NCI-H128 (cell line): Measurements from ENCODE around the gene PPFIBP2.

Experiments
- DNase-seq: peaks from one replicate; lab custom pipeline; 2025; ENCODE audit not compliant: unreplicated experiment; lab: John Stamatoyannopoulos, UW

Gene PPFIBP2

DNA sequence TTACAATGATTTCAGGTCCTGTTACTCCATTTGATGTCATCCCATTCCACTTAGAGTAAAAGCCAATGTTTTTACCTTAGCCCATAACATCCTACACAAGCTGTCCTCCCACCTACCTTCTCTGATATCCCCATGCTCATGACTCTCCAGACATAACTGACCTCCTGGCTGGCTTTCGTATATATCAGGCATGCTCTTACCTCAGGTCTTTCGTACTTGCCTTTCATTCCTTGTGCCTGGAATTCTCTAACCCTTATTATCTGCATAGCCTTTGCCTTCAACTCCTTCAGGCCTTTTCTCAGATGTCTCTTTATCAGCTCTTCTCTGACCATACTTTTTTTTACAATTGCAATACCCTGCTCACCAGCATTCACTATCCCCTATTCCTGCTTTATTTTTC, 169.8 kb downstream of the PPFIBP2 start:
- no peak for DNase-seq

DNA sequence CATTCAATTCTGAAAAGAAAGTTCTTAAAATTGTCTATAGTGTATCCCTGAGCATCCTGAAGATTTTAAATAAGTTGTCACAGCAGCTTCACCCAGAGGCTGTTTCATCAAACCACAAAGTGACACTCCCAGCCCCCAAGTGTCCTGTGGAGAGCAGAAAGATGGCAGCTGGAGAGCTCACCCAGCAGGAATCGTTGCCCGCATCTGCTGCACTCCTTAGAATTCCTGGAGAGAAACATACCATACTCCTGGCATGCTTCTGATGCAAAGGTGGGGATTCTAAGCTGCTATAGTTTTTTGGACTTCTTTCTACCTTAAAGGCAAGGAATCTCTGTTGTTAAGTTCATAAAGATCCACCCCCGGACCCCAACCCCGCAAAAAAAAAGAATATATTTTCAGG, 173.0 kb downstream of the PPFIBP2 start:
- no peak for DNase-seq

DNA sequence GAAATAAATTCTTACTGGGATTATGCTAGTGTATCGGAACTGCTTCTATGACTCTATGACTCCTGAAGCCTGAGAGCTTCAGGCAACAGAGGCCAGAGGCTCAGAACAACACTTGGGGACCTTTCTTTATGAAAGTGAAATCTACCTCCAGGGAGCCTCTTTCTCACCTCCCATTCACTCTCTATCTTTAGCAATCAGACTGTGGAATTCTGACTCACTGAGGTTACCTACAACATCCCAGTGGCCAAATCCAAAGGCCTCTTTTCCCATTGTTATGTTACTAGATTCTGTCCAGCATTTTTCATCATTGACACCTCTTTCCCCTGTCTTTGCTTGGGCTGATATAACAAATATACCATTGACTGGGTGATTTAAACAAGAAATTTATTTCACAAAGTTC, 173.6 kb downstream of the PPFIBP2 start:
- no peak for DNase-seq

DNA sequence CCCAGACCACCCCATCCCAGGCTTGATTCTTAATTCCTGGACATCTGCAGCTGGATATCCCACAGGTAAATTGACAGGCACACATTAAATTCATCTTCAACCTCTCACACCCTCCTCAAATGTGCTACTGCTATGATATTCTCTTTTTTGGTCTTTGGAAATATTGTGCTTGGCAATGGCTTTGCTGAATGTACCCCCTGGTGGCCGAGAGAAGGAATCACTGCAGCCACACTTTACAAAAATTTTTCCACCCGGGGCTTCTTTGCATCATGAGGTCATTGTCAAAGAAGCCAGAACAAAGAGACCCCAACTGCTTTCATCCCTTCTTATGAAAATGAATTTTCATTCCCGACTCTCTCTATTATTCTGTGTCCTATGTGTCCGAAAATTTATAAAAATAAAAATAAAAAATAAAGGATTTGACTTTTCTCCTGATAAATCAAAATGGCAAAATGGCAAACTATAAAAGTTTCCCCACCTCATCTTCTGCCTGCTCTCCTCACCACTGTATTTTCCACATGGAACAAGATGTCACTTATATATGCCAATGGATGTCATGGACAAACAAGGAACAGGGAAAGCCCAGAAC, 174.5 kb downstream of the PPFIBP2 start:
- DNase-seq = no peak

DNA sequence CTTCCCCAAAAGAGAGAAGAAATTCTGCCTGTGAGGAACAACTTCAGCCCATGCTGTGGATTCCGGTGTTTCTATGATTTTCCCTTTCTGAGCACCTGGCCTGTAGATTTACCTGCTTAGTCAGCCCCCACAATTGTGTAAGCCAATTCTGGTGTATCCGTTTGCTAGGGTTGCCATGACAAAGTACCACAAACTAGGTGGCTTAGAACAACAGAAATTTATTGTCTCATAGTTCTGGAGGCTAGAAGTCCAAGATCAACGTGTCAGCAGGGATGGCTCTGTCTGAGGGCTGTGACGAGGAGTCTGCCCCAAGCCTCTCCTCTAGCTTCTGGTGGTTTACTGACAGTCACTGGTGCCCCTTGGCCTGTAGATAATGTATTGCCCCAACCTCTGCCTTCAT, 175.4 kb downstream of the PPFIBP2 start:
- DNase-seq = no peak

DNA sequence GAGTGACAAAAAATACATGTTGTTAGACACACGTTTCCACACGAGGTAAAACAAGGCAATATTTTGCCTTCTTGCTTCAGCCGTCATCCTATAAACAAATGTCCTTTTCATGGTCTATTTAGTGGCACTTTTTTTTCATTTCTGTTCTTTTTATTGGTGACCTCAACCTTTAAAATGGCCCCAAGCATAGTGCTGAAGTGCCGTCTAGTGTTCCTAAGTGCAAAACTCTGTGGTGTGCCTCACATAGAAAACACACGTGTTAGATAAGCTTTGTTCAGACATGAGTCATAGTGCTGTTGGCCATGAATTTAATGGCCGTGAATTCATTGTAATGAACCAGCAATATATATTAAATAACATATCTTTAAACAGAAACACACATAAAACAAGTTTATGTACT, 176.8 kb downstream of the PPFIBP2 start:
- DNase-seq = no peak

DNA sequence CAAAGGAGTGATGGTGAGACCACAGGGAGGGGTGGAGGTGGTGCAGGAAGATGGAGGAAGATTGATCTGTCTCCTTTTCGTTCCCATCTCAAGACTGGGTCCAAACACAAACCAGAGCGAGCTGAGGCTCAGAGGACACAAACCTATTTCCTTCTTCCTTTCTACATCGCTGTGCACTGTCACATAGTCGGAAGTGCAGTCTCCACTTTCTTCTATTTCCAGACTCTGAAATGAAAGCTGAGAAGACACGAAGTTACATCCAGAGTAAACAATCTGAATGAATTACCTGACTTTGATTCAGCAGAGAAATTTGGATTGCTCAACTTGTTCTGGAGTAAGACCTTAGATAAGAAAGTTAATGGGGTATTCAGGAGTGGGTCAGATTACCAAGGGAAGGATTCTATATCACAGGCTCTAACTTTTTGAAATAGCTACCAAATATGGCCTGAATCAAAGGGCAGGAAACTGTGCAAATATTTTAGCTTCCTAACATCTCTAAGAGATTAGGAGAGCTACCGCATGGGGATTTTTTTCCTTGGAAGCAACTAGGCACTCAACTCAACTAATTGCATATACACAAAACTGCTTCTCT, 178.1 kb downstream of the PPFIBP2 start:
- no peak for DNase-seq

DNA sequence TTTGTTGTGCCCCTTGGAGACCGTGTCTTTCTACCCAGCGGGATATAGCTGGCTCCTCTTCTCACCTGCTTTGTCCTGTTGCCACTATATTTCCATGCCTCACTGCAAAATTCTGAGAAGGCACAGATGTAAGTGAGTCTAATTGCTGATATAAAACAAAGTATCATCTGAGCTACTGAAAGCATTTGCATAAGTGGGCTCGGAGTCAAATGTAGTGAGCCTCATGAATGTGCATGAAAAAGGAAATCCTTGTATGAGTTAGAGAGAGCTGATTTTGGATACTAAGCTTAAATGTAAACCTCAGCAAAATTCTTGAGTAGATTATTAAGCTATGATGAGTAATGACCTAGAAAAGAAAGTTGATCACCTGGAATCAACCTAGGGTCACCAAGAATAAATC, 178.6 kb downstream of the PPFIBP2 start:
- DNase-seq = no peak

DNA sequence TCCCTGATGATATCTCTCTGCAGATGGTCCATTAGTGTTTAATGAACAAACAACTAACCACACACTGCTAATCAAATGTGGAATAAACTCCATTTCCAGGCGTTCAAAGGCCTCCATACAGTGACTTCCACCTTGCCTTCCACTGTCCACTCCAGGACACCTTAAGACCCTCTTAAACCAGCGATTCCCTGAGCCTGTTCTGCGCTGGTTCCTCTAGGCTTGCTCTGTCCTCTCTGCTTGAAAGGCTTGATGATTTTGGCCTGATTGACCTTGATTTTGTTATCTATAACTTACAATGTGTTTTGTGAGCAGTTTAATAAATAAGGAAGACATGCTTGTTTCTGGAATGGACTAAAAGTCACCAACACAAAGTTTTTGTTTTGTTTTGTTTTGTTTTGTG, 180.4 kb downstream of the PPFIBP2 start:
- DNase-seq = no peak

DNA sequence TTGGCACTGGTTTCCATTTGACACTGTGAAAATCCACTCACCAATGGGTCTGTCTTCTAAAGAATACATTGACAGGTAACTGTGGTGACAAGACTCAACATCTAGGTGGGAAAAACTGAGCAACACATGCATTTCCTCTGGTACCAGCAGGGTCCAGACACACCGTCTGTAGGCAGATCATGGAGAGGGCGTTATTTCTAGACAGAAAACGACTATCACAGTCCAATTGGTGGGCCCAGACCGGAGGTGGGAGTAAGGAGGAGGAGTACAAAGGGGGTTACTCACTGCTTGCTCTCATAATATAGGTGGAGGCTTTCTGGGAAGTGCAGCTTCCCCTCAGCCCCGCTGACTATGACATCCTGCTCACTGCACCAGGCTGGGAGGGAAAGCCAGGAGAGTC, 182.6 kb downstream of the PPFIBP2 start:
- DNase-seq = no peak
